Activated gamma-delta T cell treated with anti-CD3 and anti-CD28 coated beads, Interleukin-2, amount 50 U/mL, for 16 hours (primary cell): Measurements from ENCODE around the gene PRR5L.
"Not testable (repeated sequence)": the region's sequence is repeated elsewhere in the genome, so short reads cannot be mapped to it uniquely, and the experiment has no call there.

Source experiments
- DNase-seq: peaks from one replicate; pipeline ENCODE4 v3.0.0-alpha.2; 2020; ENCODE audit warnings: low read depth

The PRR5L gene

GRCh38 chr11:36500315-36500721, 204.2 kb downstream of the PRR5L start:
- no peak for DNase-seq

GRCh38 chr11:36501236-36501635, 205.1 kb downstream of the PRR5L start:
- DNase-seq, result no peak

- no peak for DNase-seq
Measured at GRCh38 chr11:36507824-36508489, 211.9 kb downstream of the PRR5L start.

GRCh38 chr11:36508743-36509142, 212.7 kb downstream of the PRR5L start:
- no peak for DNase-seq

GRCh38 chr11:36509201-36509639, 213.1 kb downstream of the PRR5L start:
- DNase-seq, result peak; percentile 6

GRCh38 chr11:36509694-36510593, 213.9 kb downstream of the PRR5L start, which contains the start of gene TRAF6:
Gene TRAF6 (minus strand): TSS chr11:36510272. CDS start chr11:36501515, 8,757 bp downstream.
- peak; percentile 88 for DNase-seq

GRCh38 chr11:36510594-36510942, 214.5 kb downstream of the PRR5L start:
- DNase-seq, result no peak

GRCh38 chr11:36511062-36511461, 215.0 kb downstream of the PRR5L start:
- DNase-seq, result not testable (repeated sequence)

GRCh38 chr11:36512016-36512415, 215.9 kb downstream of the PRR5L start:
- DNase-seq, result no peak

- no peak for DNase-seq
Measured at GRCh38 chr11:36513965-36514364, 217.9 kb downstream of the PRR5L start.
